Ishikawa (cell line): ENCODE results near the gene TAGLN.

Source experiments
- EP300 ChIP-seq: IDR thresholded peaks from 2 replicates; pipeline ENCODE4 v1.6.1; 2012; ENCODE audit warnings: borderline replicate concordance
- MAX ChIP-seq: IDR thresholded peaks from 2 replicates; pipeline ENCODE4 v1.6.1; 2012
- RAD21 ChIP-seq: IDR thresholded peaks from 2 replicates; pipeline ENCODE4 v1.6.1; 2012; ENCODE audit warnings: low read depth
- REST ChIP-seq: IDR thresholded peaks from 2 replicates; pipeline ENCODE4 v1.6.1; 2012; ENCODE audit warnings: low read depth, mild to moderate bottlenecking
- YY1 ChIP-seq: IDR thresholded peaks from 2 replicates; pipeline ENCODE4 v1.6.1; 2012; ENCODE audit warnings: low read depth

GRCh38 chr11:117204283-117205080 lies 5.3 kb downstream of the TAGLN start:
- no peak for TF ChIP-seq MAX
- TF ChIP-seq YY1 = no peak
- no peak for TF ChIP-seq RAD21
- TF ChIP-seq EP300 = no peak
- TF ChIP-seq REST = no peak
